Aorta (tissue), 5 donors: Measurements from ENCODE around the gene NDRG3. TPM values are rescaled to one million over a fixed set of nuclear protein-coding genes. Genes with fewer than 3 reads are reported as not detected.

Experiments
- ATAC-seq: fragments of 200-7000 bp; cut with Tn5 transposase; one replicate; pipeline ENCODE4 v1.9.1; 2022; ENCODE audit warnings: moderate library complexity; ENCODE audit not compliant: low FRiP score
- DNase-seq, 2 donors: peaks; one replicate each; pipeline ENCODE4 v3.0.0-alpha.2; 2020
- H3K27ac ChIP-seq, 2 donors: one replicate each; pipeline ENCODE4 v1.5.1; 2013; ENCODE audit warnings: low read length in 2 of 2, mild to moderate bottlenecking in 2 of 2, moderate library complexity in 2 of 2, control low read depth in 1 of 2, inconsistent platforms in 1 of 2, low read depth in 1 of 2
- H3K27me3 ChIP-seq, 2 donors: one replicate each; pipeline ENCODE4 v1.6.1; 2013; ENCODE audit warnings: control low read depth in 1 of 2, low read length in 1 of 2, mild to moderate bottlenecking in 1 of 2, moderate library complexity in 1 of 2; ENCODE audit not compliant: insufficient read depth in 2 of 2, control insufficient read depth in 1 of 2
- H3K36me3 ChIP-seq, 2 donors: one replicate each; pipeline ENCODE4 v1.6.1; 2013; ENCODE audit warnings: control low read depth in 1 of 2, low read length in 1 of 2, mild to moderate bottlenecking in 1 of 2; ENCODE audit not compliant: insufficient read depth in 2 of 2, control insufficient read depth in 1 of 2
- H3K4me1 ChIP-seq, 2 donors: one replicate each; pipeline ENCODE4 v1.6.1; 2013; ENCODE audit warnings: low read length in 2 of 2, control low read depth in 1 of 2, mild to moderate bottlenecking in 1 of 2, moderate library complexity in 1 of 2; ENCODE audit not compliant: insufficient read depth in 2 of 2, control insufficient read depth in 1 of 2
- H3K4me3 ChIP-seq, 2 donors: one replicate each; pipeline ENCODE4 v1.5.1; 2013; ENCODE audit warnings: low read length in 2 of 2, control low read depth in 1 of 2, mild to moderate bottlenecking in 1 of 2
- H3K9me3 ChIP-seq: one replicate; pipeline ENCODE4 v1.6.1; 2013; ENCODE audit warnings: mild to moderate bottlenecking, low read length; ENCODE audit not compliant: control insufficient read depth
- WGBS, 2 donors: extraction: QIAGEN DNeasy Blood & Tissue Kit; methylation state at CpG; one replicate each; pipeline ENCODE4 v1.1.7; 2013; 5-methylcytosine and 5-hydroxymethylcytosine counted together
- intact Hi-C, 2 donors: fragments of 100-400 bp; cut with DNase I; formaldehyde crosslinking; loops; one replicate each; pipeline versions ENCODE4 v1.14.2 to v1.15.0; 2022
- long read RNA-seq, 2 donors: library from polyadenylated mRNA; unstranded; transcript quantifications; one replicate each; pipeline ENCODE4 v2.0.0, GENCODE V29; 2020 to 2021
- polyA plus RNA-seq, 2 donors: library from polyadenylated mRNA; stranded (reverse); fragments of 200-250 nt; gene quantifications; one replicate each; pipeline ENCODE4 v1.2.3, GENCODE V29; 2013
- total RNA-seq, 2 donors: library from RNA; stranded (reverse); fragmentation: NEBNext Ultra II Directional; extraction: Animal tissue kit (Norgen Biotek cat#: 25700); gene quantifications; one replicate each; pipeline ENCODE4 v1.2.1, GENCODE V29; 2021
- donor health status: healthy with polysubstance abuse.
- donor health status: Bipolar disorder and iron deficiency.
- donor health status: DM: no; HTN: no; CAD: no.
- donor health status: DM: no; HTN: no; CAD: no.
- donor health status: DM: yes; HTN: yes; CAD: no.

Gene NDRG3
- 10 to 100 TPM; 35.7 to 37.6 TPM for total RNA-seq
- polyA plus RNA-seq, result 10 to 100 TPM; 31.4 to 31.8 TPM
- long read RNA-seq, donor 1, transcript NDRG3-201 (16 exons, 2,964 nt), result major isoform, 20 of 56 reads
- long read RNA-seq, donor 1, partial matches to known transcripts, result 21 of 56 reads
- long read RNA-seq, donor 1, other reads (novel, unspliced or antisense), result 12 of 56 reads
- long read RNA-seq, donor 2, transcript NDRG3-201 (16 exons, 2,964 nt), result major isoform, 11 of 26 reads
- long read RNA-seq, donor 2, partial matches to known transcripts, result 5 of 26 reads
- long read RNA-seq, donor 2, other reads (novel, unspliced or antisense), result 9 of 26 reads

DNA sequence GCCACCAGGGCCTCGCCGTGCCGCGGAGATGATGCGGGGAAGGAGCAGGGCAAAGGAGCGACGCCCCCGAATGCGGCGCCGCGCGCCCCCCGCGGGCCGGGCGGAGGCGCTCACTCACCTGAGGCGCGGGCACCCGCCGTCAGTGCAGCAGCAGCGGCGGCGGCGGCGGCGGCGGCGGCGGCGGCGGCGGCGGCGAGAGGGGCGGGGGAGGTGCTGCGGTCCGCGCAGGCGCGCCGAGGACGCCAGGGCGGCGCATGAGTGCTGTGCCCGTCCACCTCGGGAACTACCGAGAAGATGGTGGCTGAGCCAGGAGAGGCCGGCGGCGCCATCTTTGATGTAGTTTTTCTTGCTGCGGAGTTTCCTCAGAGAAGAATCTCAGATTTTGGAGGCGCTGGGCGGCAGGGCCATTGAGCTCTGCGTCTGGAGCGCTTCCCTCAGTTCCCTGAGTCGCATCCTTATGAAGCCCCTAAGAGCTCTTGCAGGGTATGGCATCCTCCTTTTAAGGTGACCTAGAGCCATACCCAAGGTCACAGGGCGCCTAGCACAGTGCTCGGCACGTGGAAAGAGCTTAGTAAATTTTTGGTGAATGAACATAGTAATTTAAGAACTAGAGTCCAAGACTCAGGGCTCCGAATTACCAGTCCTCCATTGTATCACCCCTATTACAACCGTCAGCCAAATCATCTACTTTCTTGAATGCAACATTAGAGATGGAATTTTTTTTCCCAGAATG, at the start of gene NDRG3:
Gene NDRG3 (minus strand): TSS at position 164 of the 733 bp plus-strand sequence. CDS start 24,355 bp downstream, outside the sequence.
- WGBS, 2 donors, result 2 to 4% methylated on average over 29 to 63 of the region's 63 CpGs
- peak within 1 kb of the TSS; percentile 33 to 91 for H3K27ac ChIP-seq
- H3K9me3 ChIP-seq, result no peaks in the 10 kb centered on the region
- no peaks in the 10 kb centered on the region for H3K36me3 ChIP-seq
- ATAC-seq (peak; percentile 97), DNase-seq (peak; percentile 97 to 98)
- no peaks in the 10 kb centered on the region for H3K27me3 ChIP-seq
- intact Hi-C loops, result loop anchor here in 1 of 2 donors (1.0 to 5.0 kb wide), 2 partner anchors 27 to 44 kb away; partner anchors contain the start of gene DSN1
- peak within 1 kb of the TSS; percentile 84 to 99 for H3K4me3 ChIP-seq
- no peaks in the 10 kb centered on the region for H3K4me1 ChIP-seq

DNA sequence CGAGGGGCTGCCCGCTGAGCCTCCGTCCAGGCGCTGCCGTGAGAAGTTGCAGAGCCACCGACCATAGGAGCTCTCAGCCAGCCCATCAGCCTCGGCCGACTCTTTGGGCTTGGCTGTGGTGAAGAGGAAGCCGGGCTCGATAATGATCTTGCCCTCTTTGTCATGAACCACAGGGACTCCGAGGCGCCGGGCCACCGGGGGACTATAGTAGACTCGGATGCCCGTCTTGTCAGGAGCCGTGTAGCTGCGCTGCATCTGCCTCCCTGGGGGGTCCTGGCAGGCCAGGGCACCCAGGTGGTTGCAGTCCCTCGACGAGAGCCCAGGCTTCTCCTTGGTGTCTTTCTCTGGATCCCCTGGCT, 48.2 kb upstream of the NDRG3 start:
- Histone ChIP-seq H3K4me1 (no peaks in the 10 kb centered on the region), H3K4me3 (no peak overlapping the region), H3K27ac (no peak overlapping the region), H3K27me3 (no peaks in the 10 kb centered on the region), H3K36me3 (peaks cover 2 to 12% of the 10 kb centered on the region in 2 donors), H3K9me3 (no peaks in the 10 kb centered on the region)
- WGBS, 2 donors, result 90 to 91% methylated on average over 20 of the region's 20 CpGs
- DNase-seq (peak in 1 of 2 donors; percentile 77), ATAC-seq (peak; percentile 6)
- intact Hi-C loops, result loop anchor here (5.0 kb wide), 3 partner anchors 68 to 93 kb away; a partner anchor contains a TSS

DNA sequence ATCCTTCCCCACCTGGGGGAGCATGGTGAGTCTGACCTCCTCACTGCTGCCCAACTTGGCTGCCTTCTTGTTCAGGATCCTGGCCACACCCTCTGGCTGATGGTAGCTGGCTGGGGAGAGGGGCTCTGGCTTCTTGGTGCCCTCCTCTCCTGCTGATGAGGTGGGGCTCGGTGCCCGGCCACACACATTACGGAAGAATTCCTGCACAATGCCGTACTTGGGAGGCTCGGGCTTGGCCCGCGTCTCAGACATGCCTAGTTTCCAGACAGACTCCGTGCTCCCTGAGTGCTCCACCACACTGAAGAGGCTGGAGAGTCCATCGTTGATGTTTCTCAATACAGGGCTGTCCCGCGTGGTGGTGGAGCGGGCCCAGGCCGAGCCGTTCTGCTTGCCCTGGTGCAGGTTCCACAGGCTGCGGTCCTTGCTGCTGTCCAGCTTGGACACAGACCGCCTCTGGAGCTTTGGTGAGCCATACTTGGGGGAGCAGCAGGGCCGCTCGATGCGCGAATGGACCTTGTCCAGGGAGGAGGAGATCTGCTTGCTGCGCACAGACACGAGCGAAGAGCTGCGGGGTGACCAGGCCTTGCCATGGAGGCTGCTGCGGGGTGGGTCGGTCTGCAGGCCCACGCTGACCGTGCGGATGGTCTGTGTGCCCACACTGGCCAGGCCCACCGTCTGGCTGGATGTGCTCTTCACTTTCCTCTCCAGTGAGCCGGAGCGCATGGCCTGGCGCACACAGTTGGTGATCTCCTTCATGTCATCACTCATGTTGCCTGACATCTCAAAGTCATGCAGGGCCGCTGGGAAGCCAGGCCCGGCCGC, 47.6 kb upstream of the NDRG3 start:
- Histone ChIP-seq H3K27me3 (no peaks in the 10 kb centered on the region), H3K36me3 (peaks cover 3 to 11% of the 10 kb centered on the region in 2 donors), H3K4me3 (no peak overlapping the region), H3K4me1 (no peaks in the 10 kb centered on the region), H3K9me3 (no peaks in the 10 kb centered on the region), H3K27ac (no peak overlapping the region)
- DNase-seq (peak in 1 of 2 donors; percentile 66), ATAC-seq (peak; percentile 15)
- WGBS, 2 donors, result 91 to 92% methylated on average over 36 of the region's 36 CpGs
- intact Hi-C loops, result loop anchor here (5.0 kb wide), 3 partner anchors 69 to 94 kb away; a partner anchor contains a TSS

DNA sequence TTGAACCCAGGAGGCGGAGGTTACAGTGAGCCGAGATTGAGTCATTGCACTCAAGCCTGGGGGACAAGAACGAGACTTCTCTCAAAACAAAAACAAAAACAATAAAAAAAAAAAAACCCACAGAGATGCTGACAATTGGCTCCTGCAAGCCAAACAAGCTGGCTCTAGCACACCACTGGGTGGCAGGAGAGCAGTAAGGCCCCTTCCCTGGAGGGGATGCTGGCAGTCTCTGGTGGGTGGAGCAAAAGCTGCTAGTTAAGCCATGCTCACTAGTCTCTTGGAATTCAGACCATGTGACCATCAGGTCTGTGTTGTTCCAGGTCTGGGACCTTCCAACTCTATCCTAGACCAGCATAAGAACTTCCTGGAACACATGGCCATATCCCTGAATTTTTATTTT, 46.5 kb upstream of the NDRG3 start:
- intact Hi-C loops, result loop anchor here (5.0 kb wide), 3 partner anchors 70 to 95 kb away; a partner anchor contains a TSS
- no peaks in the 10 kb centered on the region for H3K9me3 ChIP-seq
- 48 to 52% methylated on average over 3 of the region's 3 CpGs for WGBS, 2 donors
- H3K4me1 ChIP-seq, result no peaks in the 10 kb centered on the region
- no peaks in the 10 kb centered on the region for H3K27me3 ChIP-seq
- H3K4me3 ChIP-seq, result no peak overlapping the region
- peaks cover 3 to 7% of the 10 kb centered on the region in 2 donors for H3K36me3 ChIP-seq
- ATAC-seq, result peak; percentile 74
- H3K27ac ChIP-seq, result no peak overlapping the region
- peak; percentile 73 to 83 for DNase-seq

DNA sequence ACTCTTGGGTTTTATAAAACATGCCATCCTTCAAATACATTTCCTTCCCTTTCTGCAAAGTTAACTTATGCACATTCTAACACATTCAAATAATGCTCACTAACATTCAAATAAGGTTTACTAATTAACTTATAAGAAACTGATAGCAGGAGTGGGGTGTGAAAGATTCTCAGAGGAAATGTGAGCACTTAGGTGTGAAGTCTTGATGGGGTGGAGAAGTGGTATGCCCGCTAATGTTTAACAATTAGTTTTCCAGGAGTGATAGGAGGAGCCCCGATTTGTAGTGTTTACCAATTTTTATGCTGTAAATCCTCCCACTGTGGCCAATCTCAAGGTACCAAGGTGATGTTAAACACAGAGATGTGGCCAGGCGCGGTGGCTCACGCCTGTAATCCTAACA, 46.0 kb upstream of the NDRG3 start:
- H3K4me3 ChIP-seq, result no peak overlapping the region
- peaks cover 3 to 7% of the 10 kb centered on the region in 2 donors for H3K36me3 ChIP-seq
- no peaks in the 10 kb centered on the region for H3K27me3 ChIP-seq
- no peak for DNase-seq
- H3K27ac ChIP-seq, result no peak overlapping the region
- 90% methylated on average over 5 of the region's 5 CpGs for WGBS, 2 donors
- no peaks in the 10 kb centered on the region for H3K4me1 ChIP-seq
- no peaks in the 10 kb centered on the region for H3K9me3 ChIP-seq
- no peak for ATAC-seq
- intact Hi-C loops, result loop anchor here (5.0 kb wide), 3 partner anchors 70 to 95 kb away; a partner anchor contains a TSS

DNA sequence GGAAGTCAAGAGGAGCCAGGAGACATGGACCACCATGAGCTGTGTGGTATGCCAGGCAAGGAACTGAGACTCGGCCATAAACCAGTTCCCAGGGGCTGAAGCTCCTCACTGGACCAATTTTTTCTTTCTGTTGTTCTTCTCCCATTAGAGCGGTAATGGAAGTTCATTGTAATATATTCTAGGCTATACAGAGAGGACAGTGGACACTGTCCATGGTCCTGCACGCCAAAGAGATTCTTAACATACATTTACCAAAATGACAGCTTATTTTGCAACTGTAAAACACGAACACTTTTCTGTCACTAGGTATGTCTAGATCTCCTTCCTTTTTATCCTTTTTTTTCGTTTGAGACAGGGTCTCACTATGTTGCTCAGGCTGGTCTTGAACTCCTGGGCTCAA, 40.8 kb upstream of the NDRG3 start:
- Histone ChIP-seq H3K27me3 (no peaks in the 10 kb centered on the region), H3K36me3 (peaks cover 0 to 3% of the 10 kb centered on the region in 2 donors), H3K9me3 (no peaks in the 10 kb centered on the region), H3K27ac (no peak overlapping the region), H3K4me3 (no peak overlapping the region), H3K4me1 (no peaks in the 10 kb centered on the region)
- WGBS, 2 donors, result 87 to 92% methylated on average over 5 of the region's 5 CpGs
- no peak for DNase-seq
- intact Hi-C loops, result no loop called here
- no peak for ATAC-seq

DNA sequence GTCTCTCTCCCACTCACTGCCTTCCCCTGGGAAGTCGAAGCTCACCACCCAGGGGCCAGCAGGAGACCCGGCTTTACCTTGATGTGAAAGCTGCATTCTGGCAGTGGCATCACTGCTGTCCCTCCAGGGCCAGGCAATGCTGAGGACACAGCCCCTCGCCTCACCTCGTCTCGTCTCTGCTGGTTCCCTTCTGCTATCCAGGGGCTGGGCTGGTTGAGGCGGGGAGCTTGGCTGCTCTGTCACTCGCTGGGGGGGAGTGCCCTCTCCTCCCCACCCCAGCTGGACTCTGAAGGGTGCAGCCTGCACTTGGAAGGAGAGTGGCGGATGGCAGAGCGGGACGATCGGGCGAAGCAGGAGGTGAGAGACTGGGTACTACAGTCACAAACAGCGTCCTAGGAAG, 40.4 kb upstream of the NDRG3 start:
- intact Hi-C loops, result no loop called here
- Histone ChIP-seq H3K36me3 (peaks cover 0 to 3% of the 10 kb centered on the region in 2 donors), H3K9me3 (no peaks in the 10 kb centered on the region), H3K4me1 (no peaks in the 10 kb centered on the region), H3K27me3 (no peaks in the 10 kb centered on the region), H3K4me3 (no peak overlapping the region), H3K27ac (no peak overlapping the region)
- ATAC-seq (no peak), DNase-seq (no peak)
- 91 to 95% methylated on average over 13 of the region's 13 CpGs for WGBS, 2 donors

- H3K27me3 ChIP-seq, result no peaks in the 10 kb centered on the region
- no peaks in the 10 kb centered on the region for H3K9me3 ChIP-seq
- H3K27ac ChIP-seq, result no peak overlapping the region
- no peaks in the 10 kb centered on the region for H3K4me1 ChIP-seq
- intact Hi-C loops, result no loop called here
- ATAC-seq, result no peak
- 69 to 74% methylated on average over 2 of the region's 2 CpGs for WGBS, 2 donors
- no peak overlapping the region for H3K4me3 ChIP-seq
- H3K36me3 ChIP-seq, result peaks cover 0 to 3% of the 10 kb centered on the region in 2 donors
- DNase-seq, result peak in 1 of 2 donors; percentile 2
Measured at GRCh38 chr20:36785308-36785707, 39.4 kb upstream of the NDRG3 start.
